Breast epithelium (tissue), 4 donors: Measurements from ENCODE around the gene PRR19. TPM values are rescaled to one million over a fixed set of nuclear protein-coding genes. Genes with fewer than 3 reads are reported as not detected.
A peak's percentile ranks its signal among the peaks of the same experiment; 100 is the strongest.

Source experiments
- DNase-seq, 2 donors: peaks; one replicate each; pipeline ENCODE4 v3.0.0-alpha.2; 2019; ENCODE audit warnings: low spot score in 2 of 2
- H3K27ac ChIP-seq, 2 donors: fragments of 200-600 bp; sonication (generic) in 1 of 2; one replicate each; pipeline ENCODE4 v1.5.1; 2016 to 2019; ENCODE audit warnings: mild to moderate bottlenecking in 1 of 2
- H3K27me3 ChIP-seq, 2 donors: fragments of 200-600 bp; sonication (generic) in 1 of 2; one replicate each; pipeline versions ENCODE4 v1.5.1 to v1.6.0; 2017 to 2019; ENCODE audit warnings: control low read depth in 1 of 2, mild to moderate bottlenecking in 1 of 2
- H3K36me3 ChIP-seq: fragments of 200-600 bp; one replicate; pipeline ENCODE4 v1.5.1; 2019
- H3K4me1 ChIP-seq, 2 donors: fragments of 200-600 bp; sonication (generic); one replicate each; pipeline ENCODE4 v1.5.1; 2016 to 2019; ENCODE audit warnings: control low read depth in 1 of 2
- H3K4me3 ChIP-seq, 3 donors: fragments of 200-600 bp; sonication (generic); 1 replicate in 2 of 3; 2 replicates in 1 of 3; pipeline ENCODE4 v1.5.1; 2016 to 2019; ENCODE audit warnings: mild to moderate bottlenecking in 3 of 3, moderate library complexity in 2 of 3
- H3K9me3 ChIP-seq, 2 donors: fragments of 200-600 bp; sonication (generic) in 1 of 2; one replicate each; pipeline ENCODE4 v1.5.1; 2016 to 2019; ENCODE audit warnings: control low read depth in 1 of 2
- CTCF ChIP-seq, 3 donors: fragments of 450-650 bp; IDR thresholded peaks; one replicate each; pipeline ENCODE4 v1.5.1; 2016 to 2017; ENCODE audit warnings: antibody characterized with exemption in 3 of 3, mild to moderate bottlenecking in 3 of 3, moderate library complexity in 3 of 3
- POLR2A ChIP-seq: fragments of 450-650 bp; IDR thresholded peaks from one replicate; pipeline ENCODE4 v1.6.1; 2016; ENCODE audit warnings: antibody characterized with exemption, mild to moderate bottlenecking, moderate library complexity
- POLR2AphosphoS5 ChIP-seq, 3 donors: sonication (generic); formaldehyde crosslinking; IDR thresholded peaks; one replicate each; pipeline ENCODE4 v1.6.1; 2017; ENCODE audit warnings: antibody characterized with exemption in 3 of 3
- intact Hi-C: fragments of 100-400 bp; cut with DNase I; formaldehyde crosslinking; loops from one replicate; pipeline ENCODE4 v1.15.1; 2023; ENCODE audit warnings: low total_unique reads
- total RNA-seq, 3 donors: library from RNA; depleted of rRNA; stranded (reverse); fragments of >200 nt; gene quantifications; one replicate each; pipeline ENCODE4 v1.1.0, GENCODE V29; 2016

Gene PRR19
- 1 to 10 TPM in 1 of 3 donors, under 1 TPM in 2; 0.33 to 2.6 (median 0.48) TPM for total RNA-seq

GRCh38 chr19:42301646-42302203, at the start of gene PRR19:
Gene PRR19 (plus strand): TSS chr19:42302132. CDS start chr19:42309585, 7,453 bp downstream.
- H3K36me3 ChIP-seq, result no peaks in the 10 kb centered on the region
- H3K27me3 ChIP-seq, result no peaks in the 10 kb centered on the region
- H3K4me1 ChIP-seq, result peaks cover 3 to 6% of the 10 kb centered on the region in 2 donors
- H3K9me3 ChIP-seq, result no peaks in the 10 kb centered on the region
- intact Hi-C loops, result no loop called here
- TF ChIP-seq POLR2A, result no peak
- no peak for TF ChIP-seq CTCF (IDR thresholded peaks at IDR 0.05)
- TF ChIP-seq POLR2AphosphoS5 (IDR thresholded peaks at IDR 0.05), result no peak
- peak within 1 kb of the TSS; percentile 54 to 73 for H3K27ac ChIP-seq
- H3K4me3 ChIP-seq, result peak within 1 kb of the TSS; percentile 38 to 76 (median 69)
- no peak for DNase-seq

GRCh38 chr19:42252365-42253244, 49.3 kb upstream of the PRR19 start:
- TF ChIP-seq POLR2AphosphoS5 (IDR thresholded peaks at IDR 0.05) (peak in 1 of 3 donors; percentile 11), CTCF (IDR thresholded peaks at IDR 0.05) (no peak)
- Histone ChIP-seq H3K36me3 (no peaks in the 10 kb centered on the region), H3K27me3 (no peaks in the 10 kb centered on the region), H3K9me3 (no peaks in the 10 kb centered on the region), H3K27ac (peak overlapping the region; percentile 100), H3K4me3 (peak overlapping the region; percentile 88 to 99 (median 98)), H3K4me1 (peaks cover 18 to 28% of the 10 kb centered on the region in 2 donors)
- peak in 1 of 2 donors; percentile 79 for DNase-seq
- intact Hi-C loops, result no loop called here

GRCh38 chr19:42253245-42254088, 48.5 kb upstream of the PRR19 start:
- H3K36me3 ChIP-seq, result no peaks in the 10 kb centered on the region
- peak overlapping the region; percentile 100 for H3K27ac ChIP-seq
- H3K27me3 ChIP-seq, result no peaks in the 10 kb centered on the region
- H3K4me1 ChIP-seq, result peaks cover 18 to 28% of the 10 kb centered on the region in 2 donors
- no peak for TF ChIP-seq CTCF (IDR thresholded peaks at IDR 0.05)
- TF ChIP-seq POLR2AphosphoS5 (IDR thresholded peaks at IDR 0.05), result peak in 2 of 3 donors; percentile 22 to 48
- TF ChIP-seq POLR2A, result peak; percentile 37
- peak in 1 of 2 donors; percentile 66 for DNase-seq
- H3K4me3 ChIP-seq, result peak overlapping the region; percentile 88 to 99 (median 98)
- H3K9me3 ChIP-seq, result no peaks in the 10 kb centered on the region
- intact Hi-C loops, result no loop called here

- peak; percentile 69 to 76 for DNase-seq
- Histone ChIP-seq H3K27me3 (no peaks in the 10 kb centered on the region), H3K4me1 (peaks cover 18 to 28% of the 10 kb centered on the region in 2 donors), H3K9me3 (no peaks in the 10 kb centered on the region), H3K36me3 (no peaks in the 10 kb centered on the region), H3K27ac (peak overlapping the region; percentile 100), H3K4me3 (peak overlapping the region; percentile 88 to 99 (median 98))
- TF ChIP-seq POLR2A, result no peak
- peak in 2 of 3 donors; percentile 8 to 12 for TF ChIP-seq CTCF (IDR thresholded peaks at IDR 0.05)
- peak in 1 of 3 donors; percentile 60 for TF ChIP-seq POLR2AphosphoS5 (IDR thresholded peaks at IDR 0.05)
- intact Hi-C loops, result no loop called here
Measured at GRCh38 chr19:42254089-42254849, 47.7 kb upstream of the PRR19 start.
